GM18951 (cell line): ENCODE results near the gene GSX1.
"Not testable (repeated sequence)": the region's sequence is repeated elsewhere in the genome, so short reads cannot be mapped to it uniquely, and the experiment has no call there.

Source experiments
- POLR2A ChIP-seq: IDR thresholded peaks from 4 replicates; pipeline ENCODE4 v1.6.1; 2011; ENCODE audit warnings: mild to moderate bottlenecking; ENCODE audit not compliant: insufficient read length, insufficient read depth; ENCODE audit errors: extremely low read depth
- in situ Hi-C: fragments of 300-500 bp; cut with MboI; formaldehyde crosslinking; loops from one replicate; pipeline ENCODE4 v1.12.0; 2022; ENCODE audit warnings: low sequenced_read_pairs, mixed read lengths, inconsistent platforms; ENCODE audit not compliant: unreplicated experiment

GSX1 gene

DNA sequence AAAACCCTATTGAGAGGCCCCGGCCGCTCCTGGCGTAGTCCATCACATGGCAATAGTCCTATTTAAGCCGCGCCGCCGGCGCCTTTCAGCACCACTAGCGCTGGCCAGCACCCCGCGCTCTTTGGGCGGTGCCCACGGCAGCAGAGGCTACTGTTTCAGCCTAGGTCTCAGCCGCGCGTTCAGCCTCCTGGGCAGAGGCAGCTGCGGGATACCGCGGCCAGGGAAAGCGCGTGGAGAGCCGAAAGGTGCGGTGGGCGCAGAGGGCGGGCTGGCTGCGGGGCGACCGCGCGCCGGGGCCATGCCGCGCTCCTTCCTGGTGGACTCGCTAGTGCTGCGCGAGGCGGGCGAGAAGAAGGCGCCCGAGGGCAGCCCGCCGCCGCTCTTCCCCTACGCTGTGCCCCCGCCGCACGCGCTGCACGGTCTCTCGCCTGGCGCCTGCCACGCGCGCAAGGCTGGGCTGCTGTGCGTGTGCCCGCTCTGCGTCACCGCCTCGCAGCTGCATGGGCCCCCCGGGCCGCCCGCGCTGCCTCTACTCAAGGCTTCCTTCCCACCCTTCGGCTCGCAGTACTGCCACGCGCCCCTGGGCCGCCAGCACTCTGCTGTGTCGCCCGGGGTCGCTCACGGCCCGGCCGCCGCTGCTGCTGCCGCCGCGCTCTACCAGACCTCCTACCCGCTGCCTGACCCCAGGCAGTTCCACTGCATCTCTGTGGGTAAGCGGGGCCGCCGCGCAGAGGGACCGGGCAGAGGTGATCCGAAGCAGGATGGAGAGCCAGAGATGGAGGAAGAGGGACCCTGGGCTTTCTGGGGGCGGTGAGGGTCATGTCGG is at the start of gene GSX1:
TSS of gene GSX1 (plus strand) at position 91 of the 826 bp plus-strand sequence. CDS start at position 299, 208 bp downstream.
- in situ Hi-C loops: no loop called here
- TF ChIP-seq POLR2A: no peak

DNA sequence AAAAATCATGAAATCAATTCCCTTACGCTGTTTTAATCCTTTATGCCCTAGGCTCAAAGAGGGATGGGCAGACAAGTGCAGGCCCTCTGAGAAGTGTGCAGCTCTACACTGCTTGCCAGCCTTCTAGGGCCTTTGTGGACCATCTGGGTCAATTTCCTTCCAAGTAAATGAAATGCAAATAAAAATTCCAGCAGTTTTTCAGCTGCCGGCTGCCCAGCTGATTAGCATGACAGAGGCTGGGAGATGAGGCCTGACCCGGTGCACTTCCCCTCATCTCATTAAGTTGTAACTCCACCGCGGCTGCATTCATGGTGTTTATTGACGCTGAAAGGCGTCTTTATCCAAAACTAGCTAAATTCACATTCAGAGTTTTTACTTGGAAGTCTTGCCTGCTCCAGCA is 47.5 kb upstream of the GSX1 start:
- TF ChIP-seq POLR2A: no peak
- in situ Hi-C loops: no loop called here

DNA sequence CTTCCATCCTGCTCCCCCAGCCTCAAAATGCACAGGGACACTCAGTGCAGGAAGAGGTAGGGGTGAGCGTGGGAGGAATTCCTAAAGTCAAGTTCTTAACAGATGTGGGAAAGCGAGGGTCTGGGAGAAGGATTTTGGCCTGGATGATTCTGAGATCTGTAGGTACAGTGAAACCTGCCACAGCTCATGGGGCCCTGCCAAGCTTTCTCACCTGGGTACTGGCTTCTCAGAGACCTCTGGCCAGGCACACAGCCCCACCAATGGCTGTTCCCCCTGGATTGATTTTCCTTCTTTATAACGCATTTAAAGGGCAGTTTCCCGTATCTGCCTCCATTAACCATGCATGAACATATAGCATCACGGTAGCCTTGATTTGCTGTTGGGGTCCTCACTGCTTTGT is 47.0 kb upstream of the GSX1 start:
- TF ChIP-seq POLR2A: no peak
- in situ Hi-C loops: no loop called here

DNA sequence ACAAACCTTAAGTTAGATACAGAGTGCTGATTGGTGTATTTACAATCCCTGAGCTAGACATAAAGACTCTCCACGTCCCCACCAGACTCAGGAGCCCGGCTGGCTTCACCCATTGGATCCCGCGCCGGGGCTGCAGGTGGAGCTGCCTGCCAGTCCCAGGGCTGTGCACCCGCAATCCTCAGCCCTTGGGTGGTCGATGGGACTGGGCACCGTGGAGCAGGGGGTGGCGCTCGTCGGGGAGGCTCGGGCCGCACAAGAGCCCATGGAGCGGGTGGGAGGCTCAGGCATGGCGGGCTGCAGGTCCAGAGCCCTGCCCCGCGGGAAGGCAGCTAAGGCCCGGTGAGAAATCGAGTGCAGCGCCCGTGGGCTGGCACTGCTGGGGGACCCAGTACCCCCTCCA is 44.1 kb upstream of the GSX1 start:
- in situ Hi-C loops: not testable (repeated sequence)

DNA sequence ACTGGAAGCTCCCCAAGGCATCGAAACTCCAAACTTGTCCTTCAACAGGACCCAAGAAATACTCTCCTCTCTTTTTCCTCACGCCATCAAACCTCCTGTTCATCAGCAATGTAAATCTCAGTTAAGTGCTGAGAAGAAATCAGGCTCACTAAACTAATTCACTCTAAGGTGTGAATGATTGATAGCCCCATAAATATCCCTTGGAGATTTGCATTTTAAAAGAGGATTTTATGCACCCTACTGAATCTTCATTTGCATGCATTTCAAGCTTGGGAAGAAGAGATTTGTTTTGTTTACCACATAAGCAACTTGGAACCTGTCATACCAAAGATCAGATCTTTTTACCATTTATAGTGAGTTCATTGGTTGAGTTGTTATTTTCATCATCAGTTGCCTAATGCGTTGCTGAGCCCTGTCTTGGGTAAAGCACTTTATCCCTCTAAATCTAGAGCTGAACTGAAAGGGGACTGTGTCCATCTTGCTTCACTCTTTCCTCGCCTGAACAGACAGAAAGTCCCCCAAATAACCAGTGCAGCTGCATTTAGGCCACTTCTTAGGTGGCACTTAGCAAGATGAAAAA is 40.2 kb upstream of the GSX1 start:
- no peak for TF ChIP-seq POLR2A
- in situ Hi-C loops: no loop called here

DNA sequence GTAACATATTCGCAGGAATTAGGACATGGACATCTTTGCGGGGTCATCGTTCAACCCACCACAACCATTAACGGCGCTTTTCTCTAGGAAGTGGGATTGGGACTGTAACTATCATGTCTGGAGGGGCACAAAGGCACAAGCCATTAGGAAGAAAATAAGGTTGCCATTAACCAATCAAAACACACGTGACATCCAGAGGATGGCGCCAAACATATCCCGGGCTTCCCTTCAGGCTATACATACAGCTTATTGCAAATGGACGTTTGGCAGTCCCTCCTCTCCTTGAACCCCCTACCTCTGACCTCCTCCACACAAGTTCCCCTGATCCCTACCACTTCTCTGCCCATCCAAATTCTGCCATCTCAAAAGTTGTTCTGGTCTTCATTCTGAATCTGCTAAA is 26.6 kb upstream of the GSX1 start:
- in situ Hi-C loops: no loop called here
- TF ChIP-seq POLR2A: no peak

DNA sequence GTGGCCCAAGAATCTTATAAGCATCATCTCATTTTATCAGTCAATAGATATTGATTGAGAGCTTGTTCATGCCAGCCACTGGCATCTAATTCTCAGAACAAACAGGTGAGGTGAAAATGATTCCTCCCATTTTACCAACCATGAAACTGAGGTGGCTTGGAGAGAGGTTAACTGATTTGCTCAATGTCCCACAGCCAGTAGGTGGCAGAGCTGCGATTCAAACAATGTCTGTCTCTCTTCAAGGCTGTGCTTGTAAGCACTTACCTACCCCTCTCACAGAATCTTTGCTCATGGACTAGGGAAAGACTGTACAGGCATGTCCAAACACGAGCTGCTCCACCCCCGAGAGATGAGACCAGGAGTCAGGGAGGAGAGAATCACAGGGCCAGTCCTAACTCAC is 21.5 kb upstream of the GSX1 start:
- in situ Hi-C loops: no loop called here
- no peak for TF ChIP-seq POLR2A

DNA sequence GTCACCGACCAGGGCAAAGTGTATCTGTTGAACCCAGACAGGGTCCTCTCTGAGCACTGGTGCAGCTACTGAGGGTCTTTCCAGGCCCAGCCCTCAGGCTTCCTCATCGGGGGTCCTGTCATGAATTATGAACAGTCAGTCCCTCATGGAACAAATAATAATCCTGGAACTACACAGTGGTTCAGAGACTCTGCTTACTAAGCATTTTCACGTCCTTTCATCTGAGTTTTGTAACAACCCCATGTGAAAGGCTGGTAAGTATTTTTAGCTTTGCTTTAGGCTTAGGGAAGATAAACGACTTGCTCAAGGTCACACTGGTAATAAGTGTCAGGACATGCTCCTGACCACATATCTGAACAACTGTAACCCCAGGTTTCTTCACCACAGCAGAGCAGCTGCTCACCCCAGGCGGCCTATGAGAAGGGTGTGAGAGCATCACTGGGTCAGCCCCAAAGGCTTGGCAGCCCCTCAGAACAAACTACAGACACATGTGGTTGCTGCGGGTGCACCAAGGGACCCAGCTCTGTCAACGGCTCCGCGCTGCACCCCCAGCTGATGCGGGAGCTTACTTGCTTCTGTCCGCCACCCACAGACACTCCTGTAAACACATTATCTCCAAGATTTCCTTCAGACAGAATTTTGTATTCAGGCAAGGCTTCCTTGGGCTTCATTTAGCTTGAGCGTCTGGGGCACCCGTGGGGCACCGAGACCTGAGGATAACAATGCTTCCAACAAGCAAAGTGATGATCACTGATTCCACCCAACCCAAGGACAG is 19.4 kb upstream of the GSX1 start:
- in situ Hi-C loops: no loop called here
- TF ChIP-seq POLR2A: no peak

DNA sequence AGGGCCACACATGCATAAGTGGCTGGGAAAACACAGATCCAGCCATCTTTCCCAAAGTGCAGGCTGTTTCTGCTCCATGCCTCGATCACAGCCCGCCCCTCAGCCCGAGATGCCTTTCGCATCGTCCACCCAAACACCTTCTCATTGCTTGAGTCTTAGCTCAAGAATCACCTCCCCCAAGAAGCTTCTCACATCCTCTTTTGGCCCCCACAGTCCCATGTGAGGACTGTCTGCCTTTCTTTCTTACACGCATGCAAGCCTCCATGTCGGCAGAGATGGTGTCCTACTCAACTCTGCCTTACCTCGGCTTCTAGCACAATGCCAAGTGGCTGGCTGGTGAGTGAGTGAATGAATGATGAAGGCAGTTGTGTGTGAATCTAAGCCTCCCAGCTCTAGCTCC is 18.1 kb upstream of the GSX1 start:
- in situ Hi-C loops: no loop called here
- TF ChIP-seq POLR2A: no peak

DNA sequence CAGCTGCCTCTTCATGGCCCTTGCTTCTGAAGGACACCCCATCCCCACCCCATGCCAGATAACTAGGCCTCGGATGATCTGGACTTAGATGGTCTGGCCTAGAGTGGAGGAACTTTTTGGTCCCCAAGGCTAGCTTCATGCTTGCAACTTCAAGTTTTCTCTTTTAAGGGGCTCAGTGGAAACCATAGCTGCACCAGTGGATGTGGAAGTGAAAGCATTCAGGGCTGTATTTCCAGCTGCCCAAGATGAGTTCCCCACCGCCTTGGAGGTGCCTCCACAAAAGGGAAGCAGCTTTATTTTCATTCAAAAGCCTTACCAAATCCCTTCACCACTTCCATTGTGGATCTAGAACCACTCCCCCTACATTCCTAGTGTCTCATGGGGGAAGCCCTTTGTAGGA is 17.6 kb upstream of the GSX1 start:
- in situ Hi-C loops: no loop called here
- no peak for TF ChIP-seq POLR2A

DNA sequence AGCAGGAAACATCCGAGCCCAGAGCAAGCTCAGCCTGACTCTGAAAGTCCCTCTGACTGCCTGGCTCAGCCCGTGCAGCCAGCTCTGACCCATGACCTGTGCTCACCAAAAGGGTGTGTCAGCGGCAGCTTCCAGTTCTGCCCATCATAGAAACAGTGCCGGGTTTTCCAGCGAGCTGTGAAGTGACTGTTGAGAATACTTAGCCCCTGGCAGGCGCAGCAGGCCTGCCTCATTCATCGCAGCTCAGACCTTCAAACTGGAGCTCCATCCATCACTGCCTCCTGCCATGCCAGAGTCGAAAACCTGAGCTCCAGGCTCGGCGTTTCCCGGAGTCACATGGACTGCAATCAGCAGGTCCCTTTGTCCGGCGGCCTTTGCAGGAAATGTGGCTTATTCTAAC is 16.3 kb upstream of the GSX1 start:
- TF ChIP-seq POLR2A: no peak
- in situ Hi-C loops: no loop called here

DNA sequence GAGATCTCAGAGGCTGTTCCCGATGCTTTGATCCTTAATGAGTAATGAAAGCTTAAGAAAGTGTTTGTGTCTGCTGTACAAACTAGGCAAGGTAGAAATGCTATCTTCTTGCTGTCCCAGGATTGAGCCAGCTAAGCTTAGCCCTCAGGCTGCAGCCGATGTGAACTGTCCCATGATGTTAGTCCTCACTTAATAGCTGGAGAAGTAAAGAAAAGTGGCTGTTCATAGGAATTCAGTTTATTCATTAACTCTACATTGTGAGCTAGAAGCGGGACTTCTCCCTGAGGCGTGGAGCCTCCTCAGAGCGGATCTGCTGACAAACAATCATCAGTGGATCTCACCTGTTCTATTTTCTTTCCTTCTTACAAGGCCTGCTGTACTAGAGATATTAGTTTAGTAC is 10.1 kb upstream of the GSX1 start:
- in situ Hi-C loops: no loop called here
- no peak for TF ChIP-seq POLR2A

DNA sequence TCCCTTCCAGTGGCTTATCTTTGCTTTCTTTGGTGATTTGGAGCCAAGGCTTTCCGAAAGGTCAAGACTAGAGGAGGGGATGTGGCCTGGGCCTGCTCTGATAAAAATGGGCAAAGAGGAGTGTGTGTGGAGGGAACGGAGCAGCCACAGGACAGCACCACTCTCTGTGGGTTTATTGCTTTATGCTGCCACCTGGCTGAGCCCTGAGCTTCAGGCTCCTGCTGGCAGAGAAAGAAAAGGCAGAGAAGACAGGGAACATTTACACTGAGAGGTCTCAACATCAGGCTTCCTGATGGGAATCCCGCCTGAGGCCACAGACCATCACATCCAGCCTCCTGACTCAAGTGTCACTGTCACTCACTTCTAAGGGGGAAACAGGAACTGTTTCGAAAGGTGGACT is 9.2 kb upstream of the GSX1 start:
- in situ Hi-C loops: no loop called here
- no peak for TF ChIP-seq POLR2A

DNA sequence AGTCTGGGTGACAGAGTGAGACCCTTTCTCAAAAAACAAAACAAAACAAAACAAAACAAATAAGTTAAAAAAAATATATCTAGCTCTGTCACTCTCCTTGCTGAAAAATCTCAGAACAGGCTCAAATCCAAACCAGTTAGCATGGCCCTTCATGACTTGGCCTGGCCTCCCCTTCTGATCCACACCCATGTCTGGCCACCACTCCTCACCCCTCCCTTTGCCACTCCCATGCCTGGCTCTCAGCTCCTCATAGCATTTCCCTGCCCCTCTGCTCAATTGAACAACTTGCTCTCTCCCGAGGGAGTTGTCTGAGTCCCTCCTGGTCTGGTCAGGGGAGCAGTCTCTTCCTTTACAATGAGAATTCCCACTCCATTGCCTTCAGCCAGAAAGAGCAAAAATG is 4.0 kb upstream of the GSX1 start:
- in situ Hi-C loops: no loop called here
- no peak for TF ChIP-seq POLR2A
